22Rv1 (cell line): Measurements from ENCODE around the gene BAD.
"Not testable (repeated sequence)": the region's sequence is repeated elsewhere in the genome, so short reads cannot be mapped to it uniquely, and the experiment has no call there.

Experiments
- CTCF ChIP-seq: fragments of 450-650 bp; IDR thresholded peaks from 2 replicates; pipeline ENCODE4 v1.5.1; 2017; ENCODE audit warnings: mild to moderate bottlenecking
- ZFX ChIP-seq: fragments of 450-650 bp; IDR thresholded peaks from 2 replicates; pipeline ENCODE4 v1.6.1; 2017; ENCODE audit warnings: antibody characterized with exemption, borderline replicate concordance

GRCh38 chr11:64246621-64246870 lies 37.9 kb downstream of the BAD start:
- not testable (repeated sequence) for TF ChIP-seq CTCF, ZFX
